GM20000 (cell line): ENCODE data around the gene SH3RF3.

Experiments used
- DNase-seq: peaks from one replicate; pipeline ENCODE4 v3.0.0; 2012; ENCODE audit warnings: low spot score
- TF ChIP-seq, protein P1 (sequence below): IDR thresholded peaks from 2 replicates; pipeline ENCODE4 v1.5.1; 2012; ENCODE audit warnings: mild to moderate bottlenecking, control low read depth; ENCODE audit errors: extremely low read depth, missing control alignments

SH3RF3 gene

DNA sequence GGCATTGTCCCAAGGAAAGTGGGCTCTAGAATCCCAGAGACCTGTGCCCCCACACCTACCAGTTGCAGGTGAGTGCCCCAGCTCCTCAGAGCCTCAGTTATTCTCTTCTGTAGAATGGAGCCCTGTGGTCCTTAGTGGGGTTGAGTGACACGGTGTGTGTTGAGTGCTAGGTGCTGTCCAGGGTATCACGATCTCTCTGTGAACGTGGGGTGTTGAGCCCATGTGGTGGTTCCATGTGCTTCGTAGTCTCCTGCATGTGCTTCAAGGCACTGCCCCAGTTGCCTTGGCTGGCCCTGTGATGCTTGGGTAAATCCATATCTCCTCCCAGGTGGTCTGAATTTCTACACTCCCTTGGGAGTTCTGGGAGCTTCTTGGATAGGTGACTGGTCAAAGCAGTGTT is 54.9 kb downstream of the SH3RF3 start:
- TF ChIP-seq, protein P1, sequence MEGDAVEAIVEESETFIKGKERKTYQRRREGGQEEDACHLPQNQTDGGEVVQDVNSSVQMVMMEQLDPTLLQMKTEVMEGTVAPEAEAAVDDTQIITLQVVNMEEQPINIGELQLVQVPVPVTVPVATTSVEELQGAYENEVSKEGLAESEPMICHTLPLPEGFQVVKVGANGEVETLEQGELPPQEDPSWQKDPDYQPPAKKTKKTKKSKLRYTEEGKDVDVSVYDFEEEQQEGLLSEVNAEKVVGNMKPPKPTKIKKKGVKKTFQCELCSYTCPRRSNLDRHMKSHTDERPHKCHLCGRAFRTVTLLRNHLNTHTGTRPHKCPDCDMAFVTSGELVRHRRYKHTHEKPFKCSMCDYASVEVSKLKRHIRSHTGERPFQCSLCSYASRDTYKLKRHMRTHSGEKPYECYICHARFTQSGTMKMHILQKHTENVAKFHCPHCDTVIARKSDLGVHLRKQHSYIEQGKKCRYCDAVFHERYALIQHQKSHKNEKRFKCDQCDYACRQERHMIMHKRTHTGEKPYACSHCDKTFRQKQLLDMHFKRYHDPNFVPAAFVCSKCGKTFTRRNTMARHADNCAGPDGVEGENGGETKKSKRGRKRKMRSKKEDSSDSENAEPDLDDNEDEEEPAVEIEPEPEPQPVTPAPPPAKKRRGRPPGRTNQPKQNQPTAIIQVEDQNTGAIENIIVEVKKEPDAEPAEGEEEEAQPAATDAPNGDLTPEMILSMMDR: no peak
- DNase-seq: no peak

DNA sequence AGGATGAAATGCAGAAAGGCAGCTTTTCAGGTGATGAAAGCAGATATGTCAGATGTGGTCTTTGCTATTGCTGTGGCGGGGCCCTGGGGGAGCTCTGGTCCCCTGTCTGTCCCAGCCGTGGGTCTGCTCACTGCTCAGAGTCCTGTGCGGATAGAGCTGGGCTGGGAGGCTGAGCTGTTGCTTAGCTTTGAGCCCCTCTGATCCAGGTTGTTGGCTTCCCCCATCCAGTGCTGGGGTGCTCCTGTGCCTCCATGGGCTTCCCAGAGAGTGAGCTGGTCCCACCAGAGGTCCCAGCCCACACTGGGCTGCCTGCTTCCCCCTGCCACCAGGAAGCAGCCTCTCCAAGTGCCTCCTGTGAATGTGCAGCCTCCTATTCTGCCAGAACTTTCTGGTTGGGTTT is 55.4 kb downstream of the SH3RF3 start:
- TF ChIP-seq, protein P1: no peak

DNA sequence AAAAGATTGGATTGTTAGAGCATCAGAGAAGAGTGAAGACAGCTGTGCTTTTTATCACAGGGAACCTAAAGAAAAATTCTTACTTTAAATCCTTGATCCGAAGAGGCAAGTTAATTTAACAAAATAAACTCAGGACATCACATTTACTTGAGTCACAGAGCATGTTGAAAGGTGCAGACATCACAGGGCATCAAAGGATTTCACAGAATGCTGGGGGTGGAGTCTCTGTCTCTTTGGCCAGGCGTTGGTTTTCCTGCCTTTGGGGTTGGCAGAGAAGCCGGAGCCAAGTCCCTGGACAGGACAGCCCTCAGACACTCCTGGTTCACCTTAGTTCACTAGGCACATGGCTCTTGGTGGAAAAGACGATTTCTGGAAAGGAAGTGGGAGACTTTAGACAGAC is 56.3 kb downstream of the SH3RF3 start:
- TF ChIP-seq, protein P1: no peak

More for the DNA sequence above, 55.4 kb downstream of the SH3RF3 start:
- no peak for DNase-seq

DNA sequence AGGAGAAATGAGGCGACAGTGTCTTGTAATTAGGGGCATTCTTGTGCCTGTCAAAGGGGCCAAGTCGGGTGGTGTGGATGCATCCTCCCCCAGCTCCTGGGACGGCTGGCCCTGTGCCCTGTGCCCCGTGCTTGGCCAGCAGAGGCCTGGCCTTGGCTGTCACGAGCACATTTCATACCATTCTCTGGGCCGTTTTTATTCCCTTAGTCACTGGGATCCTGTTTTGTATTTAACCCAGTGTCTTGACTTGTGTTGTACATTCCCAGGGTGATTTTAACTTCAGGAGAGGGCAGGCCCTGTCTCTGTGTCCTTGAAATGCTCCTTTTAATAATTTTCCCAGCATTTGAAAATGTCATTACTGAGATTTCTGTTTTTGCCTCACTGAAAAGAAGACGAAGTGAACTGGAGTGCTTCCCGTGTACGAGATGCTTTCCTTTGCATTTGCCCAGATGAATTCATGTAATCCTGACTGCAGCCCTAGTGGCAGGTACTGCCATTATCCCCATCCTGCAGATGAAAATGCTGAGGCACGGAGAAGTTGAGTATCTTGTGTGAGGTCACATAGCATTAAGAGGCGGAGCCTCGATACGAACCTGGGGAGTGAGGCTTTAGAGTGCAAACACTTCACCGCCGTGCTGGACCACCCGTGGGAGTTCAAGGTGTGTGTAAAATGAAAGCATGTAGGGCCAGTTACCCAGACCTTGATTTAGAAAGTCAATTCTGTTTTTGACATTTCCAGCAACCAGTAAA is 57.0 kb downstream of the SH3RF3 start:
- no peak for DNase-seq

More for the DNA sequence above, 56.3 kb downstream of the SH3RF3 start:
- DNase-seq: no peak

DNA sequence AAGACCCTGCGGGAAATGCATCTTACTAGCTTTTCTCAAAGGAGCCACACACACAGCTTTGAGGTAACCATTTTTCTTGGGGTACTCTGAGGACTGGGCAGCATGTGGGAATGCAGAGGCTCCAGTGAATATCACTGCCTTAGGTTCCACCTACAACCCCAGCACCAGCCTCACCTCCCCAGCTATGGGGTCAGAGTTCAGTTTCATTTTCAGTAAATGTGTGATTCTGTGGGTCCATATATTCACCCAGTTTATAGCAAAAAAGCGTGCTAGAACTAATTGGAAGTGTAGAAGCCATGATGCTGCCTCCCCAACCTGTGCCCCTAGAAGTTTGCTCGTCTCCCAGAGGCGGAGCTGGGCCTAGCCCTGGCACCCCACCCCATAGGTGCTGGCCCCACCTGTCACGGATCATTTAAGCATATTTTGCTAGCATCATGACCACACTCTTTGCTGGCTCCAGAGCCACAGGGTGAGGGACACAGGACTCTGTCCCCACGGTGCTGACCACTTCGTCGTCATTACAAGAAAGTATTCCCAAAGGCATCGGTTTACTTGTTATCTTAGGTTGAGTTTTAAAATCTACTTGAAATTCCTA is 57.7 kb downstream of the SH3RF3 start:
- no peak for DNase-seq
- TF ChIP-seq, protein P1: no peak

More for the DNA sequence above, 57.0 kb downstream of the SH3RF3 start:
- TF ChIP-seq, protein P1: no peak

DNA sequence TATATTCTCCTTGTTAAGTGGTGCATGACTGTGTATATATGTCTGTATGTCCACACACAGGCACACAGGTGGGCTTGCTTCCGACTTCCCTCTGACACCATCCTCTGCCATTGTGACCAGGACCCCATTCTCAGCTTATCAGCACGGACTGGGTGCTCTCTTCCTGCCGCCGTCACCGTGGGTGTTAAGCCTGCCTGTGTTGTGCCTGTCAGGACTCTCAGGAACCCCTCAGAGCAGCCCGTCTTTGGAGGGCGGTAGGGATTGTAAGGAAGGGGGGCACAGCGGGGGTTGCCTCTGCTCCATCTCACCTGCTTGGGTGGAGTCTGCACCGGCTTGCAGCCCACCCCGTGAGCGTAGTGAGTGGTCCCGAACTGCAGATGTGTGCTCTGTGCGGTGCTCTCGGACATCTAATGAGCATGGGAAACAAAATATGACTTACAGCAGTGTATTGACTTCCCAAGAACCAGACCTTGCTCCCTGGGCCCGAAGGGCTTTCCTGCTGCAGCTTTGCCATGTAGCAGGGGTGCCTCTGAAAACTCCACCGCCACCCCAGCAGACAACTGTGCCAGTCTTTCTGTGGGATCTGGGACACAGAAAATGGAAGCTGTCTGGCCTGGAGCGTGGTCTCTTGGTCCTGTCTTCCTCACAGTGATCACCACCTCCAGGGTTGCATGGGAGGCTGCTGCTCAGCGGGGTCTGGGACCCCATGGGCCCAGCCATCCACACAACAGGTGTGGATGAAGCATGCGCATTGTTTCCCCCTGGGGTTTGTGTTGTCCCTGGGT is 58.9 kb downstream of the SH3RF3 start:
- TF ChIP-seq, protein P1: no peak
- DNase-seq: no peak

DNA sequence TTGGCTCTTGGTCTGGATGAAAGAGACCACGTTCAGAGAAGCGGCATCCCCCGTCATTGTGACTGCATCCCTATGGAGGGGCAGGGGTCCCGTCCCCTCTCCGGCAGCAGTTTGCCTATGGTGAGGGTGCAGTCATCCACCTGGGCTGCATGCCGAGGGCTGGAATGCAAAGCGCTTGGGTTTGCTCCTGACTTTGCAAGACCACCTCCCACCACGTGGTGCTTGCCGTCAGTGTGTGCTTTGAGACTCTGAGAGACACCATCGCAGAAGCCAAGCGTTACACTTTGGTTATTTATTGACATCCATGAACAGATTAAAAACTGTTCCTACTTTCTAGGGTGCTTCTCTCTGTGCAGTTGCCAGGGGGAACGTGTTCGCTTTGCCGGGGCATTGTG is 59.5 kb downstream of the SH3RF3 start:
- TF ChIP-seq, protein P1: no peak
- DNase-seq: no peak
